Fibroblast of skin of left quadriceps (primary cell): Measurements from ENCODE around the gene TPRN.

Experiments
- DNase-seq, 2 experiments: peaks; one replicate each; pipeline ENCODE4 v3.0.0-alpha.2; 2013; ENCODE audit warnings: low read depth in 2 of 2

Gene TPRN

DNA sequence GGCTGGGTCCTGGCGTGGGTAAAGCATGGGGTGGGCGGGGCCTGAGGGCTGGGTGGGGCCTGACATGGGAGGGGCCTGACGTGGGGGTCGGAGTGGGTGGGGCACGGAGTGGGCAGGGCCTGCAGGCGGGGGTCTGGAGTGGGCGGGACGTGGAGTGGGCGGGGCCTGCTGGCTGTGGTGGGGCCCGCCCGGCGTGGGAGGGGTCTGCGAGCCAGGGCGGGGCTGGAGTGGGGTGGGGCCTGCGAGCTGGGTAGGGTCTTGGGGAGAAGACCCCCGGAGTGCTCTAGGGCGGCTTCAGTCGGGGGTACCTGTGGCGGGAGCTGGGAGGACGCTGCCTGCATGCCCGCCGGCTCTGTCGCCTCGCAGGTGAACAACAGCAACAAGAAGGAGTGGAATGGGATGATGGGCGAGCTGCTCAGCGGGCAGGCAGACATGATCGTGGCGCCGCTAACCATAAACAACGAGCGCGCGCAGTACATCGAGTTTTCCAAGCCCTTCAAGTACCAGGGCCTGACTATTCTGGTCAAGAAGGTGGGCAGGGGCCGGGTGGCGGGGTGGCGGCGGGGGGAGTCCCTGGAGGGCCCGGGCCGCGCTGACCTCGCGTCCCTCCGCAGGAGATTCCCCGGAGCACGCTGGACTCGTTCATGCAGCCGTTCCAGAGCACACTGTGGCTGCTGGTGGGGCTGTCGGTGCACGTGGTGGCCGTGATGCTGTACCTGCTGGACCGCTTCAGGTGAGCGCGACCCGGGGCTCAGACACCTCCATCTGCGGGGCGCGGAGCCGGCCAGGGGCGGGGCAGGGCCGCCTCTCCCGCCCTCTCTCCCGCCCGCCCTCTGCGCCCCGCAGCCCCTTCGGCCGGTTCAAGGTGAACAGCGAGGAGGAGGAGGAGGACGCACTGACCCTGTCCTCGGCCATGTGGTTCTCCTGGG is 38.7 kb downstream of the TPRN start:
- DNase-seq: no peak

GRCh38 chr9:137160716-137161557 is 39.6 kb downstream of the TPRN start:
- DNase-seq: no peak

DNA sequence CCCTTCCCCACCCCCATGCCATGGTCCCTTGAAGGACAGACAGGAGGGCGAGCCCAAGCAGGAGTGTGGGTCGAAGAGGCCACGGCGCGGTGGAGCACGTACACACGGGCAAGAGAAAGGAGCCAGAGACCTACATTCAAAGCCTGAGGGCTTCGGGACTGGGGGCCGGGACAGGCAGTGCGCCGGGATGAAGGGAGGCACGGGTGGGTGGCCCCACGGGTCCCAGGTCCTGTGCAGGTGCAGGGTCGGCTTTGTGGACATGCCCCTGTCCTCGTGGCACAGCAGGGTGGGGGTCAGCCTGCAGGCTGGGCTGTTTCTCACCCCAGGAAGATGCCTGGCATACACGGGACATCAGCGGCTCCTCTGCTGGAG is 40.5 kb downstream of the TPRN start:
- no peak for DNase-seq

- DNase-seq: no peak
Observed at GRCh38 chr9:137159105-137160053, 41.2 kb downstream of the TPRN start.

DNA sequence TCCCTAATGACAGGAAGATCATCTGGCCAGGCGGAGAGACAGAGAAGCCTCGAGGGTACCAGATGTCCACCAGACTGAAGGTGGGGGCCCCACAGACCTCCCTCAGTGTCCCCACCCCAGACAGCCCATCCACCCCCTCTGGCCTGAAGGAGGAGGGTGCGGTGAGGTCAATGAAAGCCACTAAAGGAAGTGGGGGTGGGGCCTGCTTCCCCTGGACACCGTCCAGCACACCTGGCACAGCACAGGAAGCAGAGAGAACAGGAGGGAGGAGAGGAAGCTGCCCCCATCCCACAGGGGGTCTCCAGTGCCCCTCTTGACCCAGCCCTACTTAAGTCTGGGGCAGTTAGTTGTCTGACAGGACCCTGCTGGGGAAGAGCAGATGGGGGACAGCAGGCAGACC is 41.9 kb downstream of the TPRN start:
- DNase-seq: no peak

- DNase-seq: no peak
Observed at GRCh38 chr9:137157618-137158415, 42.7 kb downstream of the TPRN start.

- peak in 1 of 2 experiments; percentile 6 for DNase-seq
Observed at GRCh38 chr9:137156567-137157375, 43.8 kb downstream of the TPRN start.

DNA sequence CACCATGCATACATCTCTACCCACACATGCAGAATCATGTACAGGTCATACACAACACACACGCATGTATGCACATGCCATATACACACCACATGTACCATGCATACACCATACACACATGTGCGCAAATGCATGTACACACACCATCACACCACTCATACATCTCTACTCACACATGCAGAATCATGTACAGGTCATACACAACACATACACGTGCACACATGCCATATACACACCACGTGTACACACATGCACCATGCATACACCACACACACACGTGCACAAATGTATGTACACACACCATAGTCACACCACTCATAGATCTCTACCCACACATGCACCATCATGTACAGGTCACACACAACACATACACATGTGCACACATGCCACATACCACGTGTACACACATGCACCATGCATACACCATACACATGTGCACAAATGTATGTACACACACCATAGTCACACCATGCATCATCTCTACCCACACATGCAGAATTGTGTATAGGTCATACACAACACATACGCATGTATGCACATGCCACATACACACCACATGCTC is 47.6 kb downstream of the TPRN start:
- no peak for DNase-seq

GRCh38 chr9:137150617-137151457 is 49.7 kb downstream of the TPRN start:
- no peak for DNase-seq

- no peak for DNase-seq
Observed at GRCh38 chr9:137149942-137150616, 50.5 kb downstream of the TPRN start.

- no peak for DNase-seq
Observed at GRCh38 chr9:137149363-137149762, 51.2 kb downstream of the TPRN start.

DNA sequence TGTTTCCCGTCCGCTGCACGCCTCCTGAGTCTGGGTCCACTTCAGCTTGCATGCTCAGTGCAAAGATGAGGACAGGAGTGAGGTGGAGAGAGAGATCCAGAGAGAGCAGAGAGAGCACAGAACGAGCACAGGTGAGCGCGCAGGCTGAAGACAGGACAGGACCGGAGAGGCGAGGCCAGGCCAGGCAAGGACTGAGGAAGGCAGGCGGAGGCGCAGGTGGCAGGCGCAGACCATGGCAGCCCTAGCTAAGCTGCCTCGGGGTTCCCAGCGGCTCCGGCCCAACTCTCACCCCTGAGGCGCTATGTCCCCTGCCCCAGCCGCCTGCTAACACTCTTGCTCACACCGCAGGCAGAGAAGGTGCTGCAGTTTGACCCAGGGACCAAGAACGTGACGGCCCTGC is 51.9 kb downstream of the TPRN start:
- DNase-seq: no peak

GRCh38 chr9:137148242-137148641 is 52.3 kb downstream of the TPRN start:
- DNase-seq: no peak

DNA sequence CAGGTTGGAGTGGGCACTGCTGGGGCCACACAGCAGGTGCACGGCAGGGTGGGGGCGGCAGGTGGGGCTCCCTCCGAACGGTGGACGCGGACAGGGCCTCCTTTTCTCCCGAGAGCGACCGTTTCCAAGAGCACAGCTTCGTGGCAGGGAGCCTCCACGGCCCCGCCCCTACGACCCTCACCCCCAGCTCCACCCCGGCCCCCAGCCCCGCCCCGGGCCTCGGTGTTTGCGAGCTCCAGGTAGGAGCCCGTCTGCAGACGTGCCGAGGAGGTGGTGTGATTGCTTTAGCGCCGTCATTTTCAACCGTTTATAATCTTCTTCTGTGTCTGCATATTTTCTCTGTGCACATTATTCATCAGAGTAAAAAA is 52.8 kb downstream of the TPRN start:
- no peak for DNase-seq

DNA sequence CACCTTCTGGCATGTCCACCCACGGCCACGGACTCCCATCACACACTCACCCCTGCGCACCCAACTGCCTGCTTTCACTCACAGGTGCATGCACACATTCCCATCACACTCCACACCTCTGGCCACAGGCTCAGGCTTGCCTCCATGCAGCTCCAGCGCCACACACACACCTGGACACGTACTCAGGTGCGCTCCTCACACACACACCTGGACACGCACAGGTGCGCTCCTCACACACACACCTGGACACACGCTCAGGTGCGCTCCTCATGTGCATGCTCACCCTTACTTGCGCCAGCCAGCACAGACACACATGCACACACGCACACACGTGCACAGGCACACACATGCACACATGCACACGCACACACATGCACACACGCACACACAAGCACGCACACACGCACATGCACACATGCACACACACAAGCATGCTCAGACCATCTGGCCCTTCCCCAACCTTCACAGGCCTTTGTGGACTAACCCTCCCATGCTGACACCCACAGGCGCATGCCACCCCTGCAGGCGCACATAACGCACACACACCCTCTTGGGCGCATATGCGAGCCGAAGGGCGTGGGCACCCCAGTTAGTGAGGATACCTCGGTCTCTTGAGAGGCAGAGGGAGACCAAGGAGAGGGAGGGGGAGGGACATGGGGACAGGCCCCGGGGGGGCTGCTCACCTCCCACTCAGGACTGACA is 53.3 kb downstream of the TPRN start:
- DNase-seq: no peak

GRCh38 chr9:137146527-137146918 is 54.0 kb downstream of the TPRN start:
- no peak for DNase-seq

DNA sequence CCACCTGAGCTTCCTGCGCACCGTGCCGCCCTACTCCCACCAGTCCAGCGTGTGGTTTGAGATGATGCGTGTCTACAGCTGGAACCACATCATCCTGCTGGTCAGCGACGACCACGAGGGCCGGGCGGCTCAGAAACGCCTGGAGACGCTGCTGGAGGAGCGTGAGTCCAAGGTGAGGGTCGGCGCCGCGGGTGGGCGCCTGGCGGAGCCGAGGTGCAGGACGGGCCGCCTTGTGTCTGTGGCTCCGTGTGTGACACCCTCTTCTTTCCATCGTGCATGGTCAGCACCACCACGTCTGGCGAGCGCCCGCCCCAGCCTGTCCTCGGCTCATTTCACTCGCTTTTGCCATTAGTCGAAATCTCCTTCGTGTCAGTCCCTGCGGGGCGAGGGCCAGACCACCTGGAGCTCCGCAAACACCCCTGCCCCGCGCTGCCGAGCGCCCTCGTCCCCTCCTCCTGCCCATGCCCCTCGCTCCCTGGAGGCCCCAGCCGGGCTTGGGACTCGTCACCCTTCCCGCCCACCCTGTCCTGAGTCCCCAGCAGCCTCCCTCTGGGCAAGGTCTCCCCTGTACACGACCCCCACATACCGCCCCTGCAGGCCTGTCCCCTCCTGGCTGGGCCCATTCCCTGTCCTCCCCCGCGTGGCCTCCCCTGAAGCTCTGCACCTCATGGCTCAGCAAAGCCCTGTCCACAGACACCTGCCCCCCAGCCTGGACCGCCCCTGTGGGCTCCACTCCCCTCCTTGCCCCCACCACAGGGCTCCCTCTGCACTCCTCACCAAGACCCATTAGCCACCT is 54.6 kb downstream of the TPRN start:
- DNase-seq: no peak
